HG03565 (cell line): ENCODE data around the gene CLN5.
"Not testable (repeated sequence)": the region's sequence is repeated elsewhere in the genome, so short reads cannot be mapped to it uniquely, and the experiment has no call there.

Experiments used
- ATAC-seq: cut with Tn5 transposase; IDR thresholded peaks from one replicate; pipeline ENCODE4 v1.9.1; 2021; ENCODE audit warnings: mild to moderate bottlenecking, moderate library complexity; ENCODE audit not compliant: unreplicated experiment

Gene CLN5

GRCh38 chr13:76991796-76992547, at the start of gene CLN5:
CLN5 (plus strand) TSS chr13:76992081; CDS start chr13:76992099, 18 bp downstream.
- peak; percentile 93 for ATAC-seq

- ATAC-seq, result peak; percentile 56
Observed at GRCh38 chr13:76942363-76942762, 49.5 kb upstream of the CLN5 start.

- ATAC-seq, result no peak
Observed at GRCh38 chr13:76943646-76944045, 48.2 kb upstream of the CLN5 start.

GRCh38 chr13:76944456-76944855, 47.4 kb upstream of the CLN5 start:
- ATAC-seq, result no peak

- ATAC-seq, result no peak
Observed at GRCh38 chr13:76948149-76948548, 43.7 kb upstream of the CLN5 start, which contains the start of gene ACOD1. ACOD1 (plus strand) TSS chr13:76948511; CDS start chr13:76948559, 48 bp downstream.

GRCh38 chr13:76950101-76950500, 41.8 kb upstream of the CLN5 start:
- no peak for ATAC-seq

- no peak for ATAC-seq
Observed at GRCh38 chr13:76953968-76954367, 37.9 kb upstream of the CLN5 start.

- ATAC-seq, result no peak
Observed at GRCh38 chr13:76954538-76954937, 37.3 kb upstream of the CLN5 start.

- ATAC-seq, result no peak
Observed at GRCh38 chr13:76955193-76955592, 36.7 kb upstream of the CLN5 start.

- ATAC-seq, result no peak
Observed at GRCh38 chr13:76955661-76956060, 36.2 kb upstream of the CLN5 start.

GRCh38 chr13:76958841-76959432, 32.9 kb upstream of the CLN5 start:
- no peak for ATAC-seq

- not testable (repeated sequence) for ATAC-seq
Observed at GRCh38 chr13:76959734-76960133, 32.1 kb upstream of the CLN5 start.

GRCh38 chr13:76965759-76966421, 26.0 kb upstream of the CLN5 start:
- ATAC-seq, result no peak

- ATAC-seq, result no peak
Observed at GRCh38 chr13:76967031-76967430, 24.9 kb upstream of the CLN5 start.

- ATAC-seq, result no peak
Observed at GRCh38 chr13:76968041-76968440, 23.8 kb upstream of the CLN5 start.

GRCh38 chr13:76969488-76970365, 22.2 kb upstream of the CLN5 start:
- ATAC-seq, result no peak

GRCh38 chr13:76971215-76971614, 20.7 kb upstream of the CLN5 start:
- peak; percentile 81 for ATAC-seq

GRCh38 chr13:76971851-76972829, 19.7 kb upstream of the CLN5 start:
- ATAC-seq, result no peak

GRCh38 chr13:76973920-76974617, 17.8 kb upstream of the CLN5 start:
- no peak for ATAC-seq
